ENCODE results near the gene GPC5.

DNA sequence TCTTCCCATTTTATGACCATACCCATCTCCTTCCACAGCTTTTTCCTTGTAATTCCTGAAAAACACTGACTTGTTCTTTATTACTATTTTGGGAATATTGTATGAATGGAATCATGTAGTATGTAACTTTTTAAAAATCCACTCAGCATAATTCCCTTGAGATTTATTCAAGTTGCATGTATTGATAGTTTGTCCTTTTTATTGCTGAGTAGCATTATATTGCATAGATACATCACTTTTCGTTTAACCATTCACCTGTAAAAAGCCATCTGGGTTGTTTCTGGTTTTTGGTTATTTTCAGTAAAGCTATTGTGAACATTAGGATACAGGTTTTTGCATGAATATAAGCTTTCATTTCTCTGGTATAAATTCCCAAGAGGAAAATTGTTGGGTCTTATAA lies 115.4 kb downstream of the GPC5 start:
- TF ChIP-seq, protein P1, sequence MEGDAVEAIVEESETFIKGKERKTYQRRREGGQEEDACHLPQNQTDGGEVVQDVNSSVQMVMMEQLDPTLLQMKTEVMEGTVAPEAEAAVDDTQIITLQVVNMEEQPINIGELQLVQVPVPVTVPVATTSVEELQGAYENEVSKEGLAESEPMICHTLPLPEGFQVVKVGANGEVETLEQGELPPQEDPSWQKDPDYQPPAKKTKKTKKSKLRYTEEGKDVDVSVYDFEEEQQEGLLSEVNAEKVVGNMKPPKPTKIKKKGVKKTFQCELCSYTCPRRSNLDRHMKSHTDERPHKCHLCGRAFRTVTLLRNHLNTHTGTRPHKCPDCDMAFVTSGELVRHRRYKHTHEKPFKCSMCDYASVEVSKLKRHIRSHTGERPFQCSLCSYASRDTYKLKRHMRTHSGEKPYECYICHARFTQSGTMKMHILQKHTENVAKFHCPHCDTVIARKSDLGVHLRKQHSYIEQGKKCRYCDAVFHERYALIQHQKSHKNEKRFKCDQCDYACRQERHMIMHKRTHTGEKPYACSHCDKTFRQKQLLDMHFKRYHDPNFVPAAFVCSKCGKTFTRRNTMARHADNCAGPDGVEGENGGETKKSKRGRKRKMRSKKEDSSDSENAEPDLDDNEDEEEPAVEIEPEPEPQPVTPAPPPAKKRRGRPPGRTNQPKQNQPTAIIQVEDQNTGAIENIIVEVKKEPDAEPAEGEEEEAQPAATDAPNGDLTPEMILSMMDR (IDR thresholded peaks at IDR 0.05 in 4 of 5, conservative IDR thresholded peaks at IDR 0.05 in 1 of 5) = no peak
- no peak for TF ChIP-seq POLR2A (IDR thresholded peaks at IDR 0.05)

All from gastrocnemius medialis (tissue), 4 donors.